A549 treated with Mapracorat at 1 μM for 4 hours (cell line): ENCODE measurements around the gene NAGS. TPM values are rescaled to one million over a fixed set of nuclear protein-coding genes. Genes with fewer than 3 reads are reported as not detected.

Experiments
- total RNA-seq: library from RNA; stranded (reverse); fragments of 200-300 nt; extraction: Qiagen RNA extraction; gene quantifications from 5 replicates; pipeline ENCODE4 v1.2.3, GENCODE V29; 2022

Gene NAGS
- 0.77 to 1.5 TPM (median 1.1 TPM) in 5 replicates for total RNA-seq

GRCh38 chr17:44004077-44004760, at the start of gene NAGS:
Gene NAGS (plus strand): TSS chr17:44004622. CDS start chr17:44004664, 42 bp downstream.

DNA sequence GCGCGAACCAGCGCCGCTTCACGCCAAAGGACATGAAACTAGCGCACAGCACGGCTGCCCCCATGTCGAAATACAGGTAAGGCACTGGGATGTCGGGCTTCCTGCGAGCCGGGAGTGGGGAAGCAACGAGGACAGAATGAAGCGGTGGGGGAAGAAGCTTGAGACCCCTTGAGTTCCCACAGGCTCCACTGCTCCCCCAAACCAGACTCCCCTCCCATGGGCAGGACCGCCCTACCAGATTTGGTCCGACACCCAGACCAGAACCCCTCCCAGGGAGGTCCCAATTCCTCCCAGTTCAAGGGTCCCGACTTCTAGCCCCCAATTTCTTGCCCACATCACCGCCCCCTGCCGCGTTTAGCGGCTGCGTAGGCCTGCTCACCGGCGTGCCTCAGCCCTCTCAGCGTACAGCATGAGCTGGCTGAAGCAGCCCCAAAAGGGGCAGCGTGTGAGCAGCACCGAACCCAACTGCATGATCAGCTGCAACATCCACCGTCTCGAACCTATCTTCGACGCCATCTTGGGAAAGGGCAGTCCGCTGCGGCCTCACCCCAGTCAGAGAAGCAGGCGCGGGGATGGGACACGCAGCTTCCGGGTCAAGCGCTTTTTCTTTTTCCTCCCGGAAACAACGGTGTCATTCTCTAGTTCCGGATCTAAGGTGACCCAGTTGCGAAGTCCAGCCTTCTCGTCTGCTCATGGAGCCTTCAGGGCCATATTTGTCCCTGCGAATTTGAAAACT, 10.2 kb downstream of the NAGS start, which contains the start of gene TMEM101:
TMEM101 (minus strand) TSS at position 527 of the 736 bp plus-strand sequence; CDS start at position 516, 11 bp downstream.

Other genes starting within 250 kb of the NAGS start
- gene SOST, start 245.8 kb upstream of the NAGS start, total RNA-seq = not detected in 5 replicates
- gene DUSP3, start 225.6 kb upstream of the NAGS start, total RNA-seq = 57.1 to 63.4 TPM (median 61.1 TPM) in 5 replicates
- not detected in 5 replicates for gene CFAP97D1, start 224.2 kb upstream of the NAGS start, total RNA-seq
- gene MPP3, start 171.5 kb upstream of the NAGS start, total RNA-seq = 15.0 to 19.4 TPM (median 16.5 TPM) in 5 replicates
- gene CD300LG, start 157.4 kb upstream of the NAGS start, total RNA-seq = not detected in 5 replicates
- 1.1 to 1.8 TPM (median 1.3 TPM) in 5 replicates for gene MPP2, start 97.1 kb upstream of the NAGS start, total RNA-seq
- not detected in 5 replicates for gene PPY, start 62.1 kb upstream of the NAGS start, total RNA-seq
- not detected in 5 replicates for gene PYY, start 50.7 kb upstream of the NAGS start, total RNA-seq
- 25.1 to 33.0 TPM (median 30.8 TPM) in 5 replicates for gene TMEM101, start 10.3 kb downstream of the NAGS start, total RNA-seq
- gene LSM12, start 62.0 kb downstream of the NAGS start, total RNA-seq = 50.1 to 55.9 TPM (median 51.9 TPM) in 5 replicates
- 117 to 181 TPM (median 160 TPM) in 5 replicates for gene G6PC3, start 66.1 kb downstream of the NAGS start, total RNA-seq
- 13.9 to 19.7 TPM (median 15.3 TPM) in 5 replicates for gene HDAC5, start 119.0 kb downstream of the NAGS start, total RNA-seq
- 8.4 to 11.2 TPM (median 10.1 TPM) in 5 replicates for gene HROB, start 137.3 kb downstream of the NAGS start, total RNA-seq
- gene ASB16, start 166.1 kb downstream of the NAGS start, total RNA-seq = 0.07 to 0.32 TPM (median 0.12 TPM) in 3 of 5 replicates, not detected in the others
- 36.2 to 44.7 TPM (median 43.5 TPM) in 5 replicates for gene TMUB2, start 182.3 kb downstream of the NAGS start, total RNA-seq
- 49.9 to 70.2 TPM (median 66.3 TPM) in 5 replicates for gene ATXN7L3, start 195.3 kb downstream of the NAGS start, total RNA-seq
- 86.8 to 95.4 TPM (median 90.0 TPM) in 5 replicates for gene UBTF, start 215.1 kb downstream of the NAGS start, total RNA-seq